ENCODE results near the gene ARAP2.

DNA sequence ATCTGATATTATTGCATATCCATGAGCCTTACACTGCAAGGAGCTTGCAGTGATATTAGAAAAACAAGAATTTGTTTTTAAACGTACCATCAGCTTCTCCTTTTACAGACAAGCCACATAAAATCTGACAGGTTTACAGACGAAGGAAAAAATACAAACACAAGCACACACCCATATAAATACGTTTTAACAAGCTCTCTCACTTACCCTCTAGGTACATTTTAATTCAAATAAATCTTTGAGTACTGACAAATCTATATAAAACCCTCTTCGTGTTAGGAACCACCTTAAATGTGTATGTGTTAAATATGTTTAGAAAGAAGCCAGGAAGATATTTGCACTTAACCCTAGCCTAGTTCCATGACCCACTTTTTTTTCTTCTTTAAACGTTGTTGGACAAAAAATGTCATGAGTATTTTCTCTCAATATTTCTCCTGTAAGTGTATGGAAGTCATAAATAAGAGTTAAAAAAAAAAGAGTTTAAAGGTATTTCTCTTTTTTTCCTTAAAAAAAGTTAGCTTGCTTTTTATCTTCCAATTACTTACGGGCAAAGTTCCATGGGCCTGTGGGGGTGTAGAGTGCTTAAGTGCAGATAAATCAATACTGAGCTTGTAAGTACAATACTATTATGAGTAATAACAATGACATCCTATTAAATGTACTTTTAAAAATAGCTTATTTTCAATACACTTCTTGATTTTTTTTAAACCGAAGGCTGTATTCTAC, 1.5 kb downstream of the ARAP2 start:
- TF ChIP-seq, protein P1, sequence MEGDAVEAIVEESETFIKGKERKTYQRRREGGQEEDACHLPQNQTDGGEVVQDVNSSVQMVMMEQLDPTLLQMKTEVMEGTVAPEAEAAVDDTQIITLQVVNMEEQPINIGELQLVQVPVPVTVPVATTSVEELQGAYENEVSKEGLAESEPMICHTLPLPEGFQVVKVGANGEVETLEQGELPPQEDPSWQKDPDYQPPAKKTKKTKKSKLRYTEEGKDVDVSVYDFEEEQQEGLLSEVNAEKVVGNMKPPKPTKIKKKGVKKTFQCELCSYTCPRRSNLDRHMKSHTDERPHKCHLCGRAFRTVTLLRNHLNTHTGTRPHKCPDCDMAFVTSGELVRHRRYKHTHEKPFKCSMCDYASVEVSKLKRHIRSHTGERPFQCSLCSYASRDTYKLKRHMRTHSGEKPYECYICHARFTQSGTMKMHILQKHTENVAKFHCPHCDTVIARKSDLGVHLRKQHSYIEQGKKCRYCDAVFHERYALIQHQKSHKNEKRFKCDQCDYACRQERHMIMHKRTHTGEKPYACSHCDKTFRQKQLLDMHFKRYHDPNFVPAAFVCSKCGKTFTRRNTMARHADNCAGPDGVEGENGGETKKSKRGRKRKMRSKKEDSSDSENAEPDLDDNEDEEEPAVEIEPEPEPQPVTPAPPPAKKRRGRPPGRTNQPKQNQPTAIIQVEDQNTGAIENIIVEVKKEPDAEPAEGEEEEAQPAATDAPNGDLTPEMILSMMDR (IDR thresholded peaks at IDR 0.05) = no peak
- TF ChIP-seq POLR2A (IDR thresholded peaks at IDR 0.05) = no peak

Data from lower leg skin (tissue), 3 donors.